IPS DF 4.7 (cell line): ENCODE results near the gene DUSP5.
A peak's percentile ranks its signal among the peaks of the same experiment; 100 is the strongest.

ENCODE experiments used
- DNase-seq: peaks from one replicate; pipeline ENCODE4 v3.0.0-alpha.2; 2013; ENCODE audit warnings: low spot score; ENCODE audit errors: extremely low read depth

DUSP5 gene

GRCh38 chr10:110480387-110480786, 17.3 kb upstream of the DUSP5 start:
- DNase-seq, result no peak

DNA sequence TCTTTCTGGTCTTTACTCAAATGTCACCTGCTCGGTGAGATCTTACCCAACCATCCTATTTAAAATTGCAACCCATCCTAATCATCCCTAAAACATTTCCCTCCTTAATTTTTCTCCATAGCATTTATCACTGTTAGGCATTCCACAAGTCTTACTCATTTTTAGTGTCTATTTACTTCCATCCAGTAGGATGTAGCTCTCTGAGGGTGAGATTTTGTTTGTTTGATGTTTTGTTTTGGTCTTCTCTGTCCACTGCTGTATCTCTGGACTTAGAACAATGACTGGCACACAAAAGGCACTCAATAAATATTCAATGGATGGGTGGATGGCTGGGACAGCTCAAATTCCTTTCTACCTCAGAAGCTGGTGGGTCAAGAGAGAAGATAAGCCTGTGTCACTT, 15.8 kb upstream of the DUSP5 start:
- no peak for DNase-seq

- DNase-seq, result no peak
Observed at GRCh38 chr10:110483633-110484032, 14.1 kb upstream of the DUSP5 start.

DNA sequence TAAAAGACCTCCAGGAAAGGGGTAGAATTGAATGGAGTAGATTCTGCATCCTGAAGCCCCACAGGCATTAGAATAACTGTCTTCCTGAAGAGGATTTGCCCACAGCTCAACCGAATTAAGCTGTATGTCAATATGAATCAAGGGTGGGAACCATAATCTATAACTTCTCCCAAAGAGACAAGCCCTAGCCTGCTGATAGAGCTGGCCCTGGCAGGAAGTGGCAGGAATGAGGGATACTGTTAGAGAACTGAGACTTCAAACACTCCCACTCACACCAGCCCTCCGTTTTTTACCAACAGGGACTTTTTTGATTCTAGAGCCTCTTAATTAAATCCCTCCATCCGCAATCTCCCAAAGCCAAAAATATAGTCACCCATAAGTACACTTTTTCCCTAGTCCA, 12.2 kb upstream of the DUSP5 start:
- DNase-seq, result no peak

- DNase-seq, result no peak
Observed at GRCh38 chr10:110486680-110487410, 10.9 kb upstream of the DUSP5 start.

DNA sequence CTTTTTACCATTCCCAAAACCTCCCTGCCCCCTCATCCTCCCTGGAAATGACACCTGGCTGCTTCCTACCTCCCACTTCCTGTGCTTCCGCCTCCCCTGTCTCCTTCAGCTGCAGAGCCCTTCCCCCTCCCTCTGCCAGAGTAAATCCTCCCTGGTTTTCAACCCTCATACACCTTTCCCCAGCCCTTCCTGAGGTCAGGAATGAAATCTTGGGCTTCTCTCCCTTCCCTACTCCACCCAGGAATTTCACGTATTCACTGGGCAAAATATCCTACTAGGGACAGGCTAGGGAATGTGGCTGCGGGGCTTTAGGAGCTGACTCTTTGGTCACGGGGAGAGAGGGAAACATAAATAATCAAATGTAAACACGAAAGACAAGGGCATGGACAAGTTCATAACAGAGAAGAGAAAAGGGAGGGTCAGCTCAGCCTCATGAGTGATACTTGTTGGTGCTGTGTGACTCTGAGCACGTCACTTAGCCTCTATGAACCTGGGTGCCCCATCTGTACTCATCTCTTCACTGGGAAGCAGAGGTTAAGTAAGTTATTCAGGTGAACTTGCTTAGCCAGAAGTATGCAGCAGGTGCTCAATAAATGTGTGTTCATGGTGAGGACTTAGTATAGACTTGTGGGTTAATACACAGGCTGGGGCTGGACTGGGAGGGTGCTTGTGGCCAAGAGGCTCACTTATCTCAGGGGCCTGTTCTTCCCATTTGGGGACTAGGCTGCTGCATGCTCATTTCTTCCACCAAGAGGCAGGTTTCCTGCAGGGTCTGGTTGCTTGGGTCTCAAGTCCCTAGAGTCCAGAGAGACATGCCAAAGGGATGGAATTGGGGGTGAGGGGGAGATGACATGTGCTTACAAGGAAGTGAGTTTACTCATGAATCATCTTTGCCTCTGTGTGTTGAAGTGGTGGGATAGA, 10.0 kb upstream of the DUSP5 start:
- no peak for DNase-seq

GRCh38 chr10:110488332-110488681, 9.4 kb upstream of the DUSP5 start:
- no peak for DNase-seq

GRCh38 chr10:110488940-110489339, 8.8 kb upstream of the DUSP5 start:
- DNase-seq, result no peak

DNA sequence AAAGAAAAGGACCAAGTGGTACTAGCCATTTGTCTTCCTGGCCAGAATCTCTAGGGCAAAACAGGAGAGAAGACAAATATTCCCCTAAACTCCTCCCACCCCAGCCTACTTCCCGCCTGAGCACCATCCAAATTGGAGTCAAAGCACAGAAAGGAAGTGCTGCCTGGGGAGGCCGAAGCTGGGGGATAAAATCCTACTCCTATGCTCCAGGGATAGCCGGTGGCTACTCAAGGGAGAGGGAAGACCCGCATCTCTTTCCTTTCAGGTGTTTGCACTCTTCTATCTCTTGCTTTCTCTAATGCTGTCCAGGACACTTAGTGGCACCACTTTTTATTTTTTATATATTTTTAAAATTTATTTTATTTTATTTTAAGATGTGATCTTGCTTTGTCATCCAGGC, 7.1 kb upstream of the DUSP5 start:
- no peak for DNase-seq

GRCh38 chr10:110491346-110491745, 6.4 kb upstream of the DUSP5 start:
- no peak for DNase-seq

GRCh38 chr10:110492069-110492822, 5.5 kb upstream of the DUSP5 start:
- DNase-seq, result no peak

- DNase-seq, result no peak
Observed at GRCh38 chr10:110493832-110494426, 3.8 kb upstream of the DUSP5 start.

- no peak for DNase-seq
Observed at GRCh38 chr10:110494532-110494931, 3.2 kb upstream of the DUSP5 start.

DNA sequence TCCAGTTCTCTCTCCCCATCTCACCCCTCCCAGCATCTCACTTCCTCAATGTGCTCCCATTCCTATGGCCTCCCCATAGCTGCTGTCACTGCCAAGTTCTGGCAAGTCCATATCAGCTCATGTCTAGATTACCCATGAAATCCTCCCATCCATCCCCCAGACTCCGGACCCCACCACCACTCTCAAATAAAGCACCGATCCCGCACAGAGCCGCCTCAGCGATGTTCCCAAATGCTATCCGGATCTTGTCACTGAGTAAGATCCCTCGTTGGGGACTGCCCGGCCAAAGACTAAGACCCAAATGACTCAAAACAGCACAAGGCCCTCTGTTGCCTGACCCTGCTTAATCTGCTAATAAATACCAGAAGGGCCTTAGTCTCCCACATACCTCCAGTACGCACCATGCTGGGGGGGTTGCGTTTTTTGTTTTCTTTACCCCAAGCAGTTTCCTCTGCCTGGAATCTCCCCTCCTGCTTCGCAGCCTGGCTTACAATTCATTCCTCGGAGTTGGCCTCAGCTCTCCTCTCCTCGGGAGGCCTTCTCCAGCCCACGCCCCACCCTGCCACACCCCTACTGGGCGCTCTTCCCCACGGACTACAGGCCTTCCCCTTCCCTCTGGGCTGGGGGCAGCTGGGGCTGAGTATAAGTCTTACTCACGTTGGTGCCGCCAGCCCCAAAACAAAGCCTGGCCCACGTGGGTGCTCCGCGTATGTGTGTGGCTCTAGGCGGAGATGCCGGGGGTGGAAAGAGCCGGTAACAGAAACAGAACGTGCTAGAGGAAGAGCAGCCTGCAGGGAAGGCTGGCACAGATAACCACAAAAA, 1.8 kb upstream of the DUSP5 start:
- no peak for DNase-seq

- DNase-seq, result no peak
Observed at GRCh38 chr10:110496553-110497437, 912 bp upstream of the DUSP5 start.

GRCh38 chr10:110498087-110498981, 627 bp downstream of the DUSP5 start:
- no peak for DNase-seq

GRCh38 chr10:110498982-110499795, 1.5 kb downstream of the DUSP5 start:
- DNase-seq, result peak; percentile 60
